ENCODE measurements around the gene NSMCE4A. TPM values are rescaled to one million over a fixed set of nuclear protein-coding genes. Genes with fewer than 3 reads are reported as not detected.

The NSMCE4A gene
- total RNA-seq, 2 donors from 2014 or later: 68.9 to 70.8 TPM

- WGBS, 2 donors: 93 to 94% methylated on average over 2 of the region's 2 CpGs
- intact Hi-C loops (cut with DNase I): no loop called here
- Histone ChIP-seq H3K27ac (no peak overlapping the region), H3K9me3 (no peaks in the 10 kb centered on the region), H3K36me3 (replicated peaks in 1 of 2; ENCODE audit: insufficient read depth in 1 of 2, low read depth in 2 of 2) (peaks cover 0 to 2% of the 10 kb centered on the region in 2 donors), H3K4me3 (no peak overlapping the region), H3K4me1 (no peaks in the 10 kb centered on the region), H3K27me3 (no peaks in the 10 kb centered on the region)
- no peak for DNase-seq
- no peak for ATAC-seq
- TF ChIP-seq CTCF (IDR thresholded peaks at IDR 0.05) (no peak), POLR2A (IDR thresholded peaks at IDR 0.05) (no peak)
These were observed 63.7 kb downstream of the NSMCE4A start for GRCh38 chr10:121911421-121911697.

GRCh38 chr10:121910673-121911420, 64.2 kb downstream of the NSMCE4A start:
- Histone ChIP-seq H3K36me3 (replicated peaks in 1 of 2; ENCODE audit: insufficient read depth in 1 of 2, low read depth in 2 of 2) (peaks cover 0 to 2% of the 10 kb centered on the region in 2 donors), H3K4me1 (no peaks in the 10 kb centered on the region), H3K9me3 (no peaks in the 10 kb centered on the region), H3K27me3 (no peaks in the 10 kb centered on the region), H3K4me3 (no peak overlapping the region), H3K27ac (no peak overlapping the region)
- 60 to 65% methylated on average over 5 of the region's 5 CpGs for WGBS, 2 donors
- TF ChIP-seq POLR2A (IDR thresholded peaks at IDR 0.05) (no peak), CTCF (IDR thresholded peaks at IDR 0.05) (no peak)
- ATAC-seq (no peak), DNase-seq (no peak)
- intact Hi-C loops (cut with DNase I): no loop called here

Small RNAs within 50 kb of the gene (small RNA-seq; reads per million reads assigned to genes)
- gene RF02219: not detected

Other genes with a start within 250 kb of the NSMCE4A start
- gene ATE1, start 47.2 kb downstream of the NSMCE4A start, total RNA-seq: 10 to 100 TPM; 15.0 to 19.8 TPM
- gene TACC2, start 13.9 kb upstream of the NSMCE4A start, total RNA-seq: 10 to 100 TPM; 29.0 to 38.7 TPM

All from body of pancreas (tissue), 4 donors.